GM23248 (cell line): ENCODE measurements around the gene PPP1R16B.

Experiments used
- EZH2 ChIP-seq: fragments of 200-600 bp; sonication (generic); IDR thresholded peaks from 2 replicates; pipeline ENCODE4 v1.6.1; 2018; ENCODE audit warnings: antibody characterized with exemption, mild to moderate bottlenecking; ENCODE audit not compliant: insufficient read depth, poor library complexity, severe bottlenecking
- EZH2phosphoT487 ChIP-seq: fragments of 200-600 bp; sonication (generic); IDR thresholded peaks from 2 replicates; pipeline ENCODE4 v1.6.1; 2018; ENCODE audit warnings: antibody characterized with exemption, moderate library complexity, mild to moderate bottlenecking, low read depth; ENCODE audit not compliant: insufficient read depth

DNA sequence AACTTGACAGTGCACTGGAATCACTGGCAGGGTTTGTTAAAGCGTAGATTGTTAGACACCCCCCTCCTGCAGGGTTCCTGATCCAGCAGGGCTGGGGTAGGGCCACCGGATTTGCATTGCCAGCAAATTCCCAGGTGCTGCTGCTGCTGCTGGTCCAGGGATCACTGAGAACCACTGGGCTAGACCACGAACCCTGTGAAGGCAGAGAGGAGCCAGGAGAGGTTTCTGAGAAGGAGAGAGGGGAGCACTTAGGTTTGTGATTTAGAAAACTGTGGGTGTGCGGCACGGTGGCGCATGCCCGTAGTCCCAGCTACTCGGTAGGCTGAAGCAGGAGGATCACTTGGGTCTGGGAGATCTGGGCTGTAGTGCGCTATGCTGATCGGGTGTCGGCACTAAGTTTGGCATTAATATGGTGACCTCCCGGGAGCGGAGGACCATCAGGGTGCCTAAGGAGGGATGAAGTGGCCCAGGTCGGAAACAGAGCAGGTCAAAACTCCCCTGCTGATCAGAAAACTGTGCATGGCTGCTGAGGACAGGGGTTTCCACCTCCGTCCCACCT lies 67.1 kb downstream of the PPP1R16B start:
- no peak for TF ChIP-seq EZH2
- TF ChIP-seq EZH2phosphoT487, result no peak
